Measurements from ENCODE around the gene TMC2.

DNA sequence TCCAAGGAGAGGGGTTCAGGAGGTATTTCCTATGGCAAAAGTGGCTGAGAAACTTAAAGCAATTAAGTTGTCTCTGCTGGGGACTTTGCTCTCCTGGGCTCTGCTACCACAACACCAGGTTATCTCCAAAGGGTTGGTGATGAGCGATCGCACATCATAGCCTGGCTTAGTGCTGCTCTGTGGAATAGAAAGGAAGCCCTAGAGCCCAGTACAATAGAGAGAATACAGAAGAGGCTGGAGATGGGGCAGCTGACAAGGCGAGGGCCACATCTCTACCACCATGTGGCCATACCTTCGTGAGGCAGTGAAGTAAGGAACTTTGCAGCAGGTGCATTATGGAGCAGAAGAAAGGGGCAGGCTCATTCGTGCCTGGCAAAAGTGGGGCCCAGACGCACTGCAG, 8.6 kb upstream of the TMC2 start:
- TF ChIP-seq POLR2A (IDR thresholded peaks at IDR 0.05; ENCODE audit: low read length) = no peak
- TF ChIP-seq GATA1 (IDR thresholded peaks at IDR 0.05; ENCODE audit: low read depth, low read length) = no peak

Data from erythroblast (primary cell).